Right lung (tissue), 5 donors: ENCODE measurements around the gene TMEM63B. TPM values are rescaled to one million over a fixed set of nuclear protein-coding genes. Genes with fewer than 3 reads are reported as not detected.
"Not testable (repeated sequence)": the region's sequence is repeated elsewhere in the genome, so short reads cannot be mapped to it uniquely, and the experiment has no call there.

Source experiments
- DNase-seq, 2 donors: peaks; one replicate each; pipeline ENCODE4 v3.0.0-alpha.2; 2013
- polyA plus RNA-seq, 5 donors: library from polyadenylated mRNA; unstranded; fragments of 120-200 nt; gene quantifications; one replicate each; pipeline versions ENCODE4 v1.2.1 to v1.2.3, GENCODE V29; 2013; ENCODE audit warnings: inconsistent platforms in 1 of 5, low replicate concordance in 1 of 5; ENCODE audit not compliant: insufficient read length in 5 of 5, insufficient read depth in 1 of 5

Gene TMEM63B
- polyA plus RNA-seq, 5 donors = 26.0 to 38.2 (median 29.5) TPM

DNA sequence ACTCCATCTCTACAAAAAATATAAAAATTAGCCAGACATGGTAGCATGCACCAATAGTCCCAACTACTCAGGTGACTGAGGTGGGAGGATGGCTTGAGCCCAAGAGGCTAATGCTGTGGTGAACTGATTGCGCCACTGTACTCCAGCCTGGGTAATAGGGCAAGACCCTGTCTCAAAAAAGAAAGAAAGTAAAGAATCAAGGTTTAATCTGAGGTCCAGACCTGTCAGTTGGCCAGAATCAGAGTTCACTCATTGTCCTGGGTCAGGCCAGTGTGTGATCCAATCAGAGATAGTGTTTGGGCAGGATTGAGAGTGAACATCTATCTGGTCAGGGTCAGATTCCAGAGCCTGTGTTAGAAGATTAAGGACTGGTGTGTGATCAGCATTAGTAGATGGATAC, 15.5 kb downstream of the TMEM63B start:
- no peak for DNase-seq

DNA sequence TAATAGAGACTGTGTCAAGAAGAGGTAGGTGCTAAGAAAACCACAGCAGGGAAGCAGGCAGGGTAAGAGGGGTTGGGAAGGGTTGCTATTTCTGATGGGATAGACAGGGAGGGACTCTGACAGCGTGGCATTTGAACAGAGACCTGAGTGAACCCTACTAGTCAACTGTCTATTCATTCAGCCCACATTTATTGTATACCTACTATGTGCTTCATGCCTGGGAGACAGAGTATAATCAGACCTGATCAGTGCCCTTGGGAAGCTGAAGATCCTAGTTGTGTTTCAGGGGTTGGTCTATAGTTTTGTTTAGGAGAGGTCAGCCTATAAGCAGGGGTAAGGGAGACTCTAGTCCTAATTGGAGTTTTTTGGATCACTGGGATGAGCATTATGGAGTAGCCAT, 16.4 kb downstream of the TMEM63B start:
- no peak for DNase-seq

DNA sequence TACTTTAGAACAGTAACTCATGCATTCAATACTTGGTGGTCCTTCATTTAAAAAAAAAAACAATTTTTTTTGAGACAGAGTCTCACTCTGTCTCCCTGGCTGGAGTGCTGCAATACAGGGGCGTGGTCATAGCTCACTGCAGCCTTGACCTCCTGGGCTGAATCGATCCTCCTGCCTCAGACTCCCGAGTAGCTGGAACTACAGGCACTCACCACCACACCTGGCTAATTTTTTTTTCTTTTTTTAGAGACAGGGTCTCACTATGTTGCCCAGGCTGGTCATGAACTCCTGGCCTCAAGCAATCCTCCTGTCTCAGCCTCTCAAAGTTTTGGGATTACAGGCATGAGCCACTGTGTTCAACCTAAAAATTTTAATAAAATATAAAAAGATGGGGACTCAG, 17.2 kb downstream of the TMEM63B start:
- DNase-seq = not testable (repeated sequence)

DNA sequence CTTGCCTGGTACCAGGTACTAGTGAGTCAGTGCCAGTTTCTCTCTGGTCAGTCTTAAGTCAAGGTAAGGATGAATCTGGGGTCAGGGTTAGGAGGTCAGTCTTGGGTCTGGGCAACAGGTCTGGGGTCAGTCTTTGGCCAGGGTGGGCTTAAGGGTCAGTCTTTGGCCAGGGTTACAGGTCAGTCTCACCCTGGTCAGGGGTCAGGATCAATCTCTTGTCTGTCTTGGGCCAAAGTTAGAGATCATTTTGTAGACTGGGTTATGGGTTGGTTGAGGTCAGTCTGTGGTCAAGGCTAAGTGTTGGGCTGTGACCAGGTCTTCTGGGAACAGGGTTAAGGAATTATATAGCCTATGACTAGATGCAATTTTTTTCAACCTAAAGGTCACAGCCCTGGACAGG, 18.5 kb downstream of the TMEM63B start:
- no peak for DNase-seq

DNA sequence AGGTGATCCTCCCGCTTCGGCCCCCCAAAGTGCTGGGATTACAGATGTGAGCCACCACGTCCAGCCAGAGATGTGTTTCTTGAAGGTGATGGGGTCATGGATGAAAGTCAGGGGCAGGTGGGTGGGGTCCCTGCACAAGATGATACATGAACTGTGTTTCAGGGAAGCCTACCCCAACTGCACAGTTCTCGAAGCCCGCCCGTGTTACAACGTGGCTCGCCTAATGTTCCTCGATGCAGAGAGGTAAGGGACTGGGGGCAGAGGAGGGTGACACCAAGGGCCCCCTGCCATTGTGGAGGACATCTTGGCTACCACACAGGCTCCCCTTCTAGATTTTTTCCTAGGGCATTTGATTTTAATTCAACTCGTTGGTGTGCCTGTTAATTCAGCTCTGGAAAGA, 19.3 kb downstream of the TMEM63B start:
- DNase-seq = no peak

DNA sequence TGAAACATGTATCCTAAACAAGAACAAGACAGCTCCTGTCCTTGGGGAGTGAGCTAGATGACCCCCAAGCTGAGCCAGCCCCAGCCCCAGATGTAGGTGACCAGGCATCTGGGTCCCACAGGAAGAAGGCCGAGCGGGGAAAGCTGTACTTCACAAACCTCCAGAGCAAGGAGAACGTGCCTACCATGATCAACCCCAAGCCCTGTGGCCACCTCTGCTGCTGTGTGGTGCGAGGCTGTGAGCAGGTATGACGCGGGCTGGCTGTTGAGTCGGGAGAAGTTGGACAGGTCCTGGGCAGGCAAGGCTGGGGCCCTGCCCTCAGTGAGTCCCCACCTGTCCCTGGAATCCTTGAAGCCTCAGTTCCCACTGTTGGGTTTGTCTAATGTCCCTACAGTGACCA, 19.9 kb downstream of the TMEM63B start:
- no peak for DNase-seq

DNA sequence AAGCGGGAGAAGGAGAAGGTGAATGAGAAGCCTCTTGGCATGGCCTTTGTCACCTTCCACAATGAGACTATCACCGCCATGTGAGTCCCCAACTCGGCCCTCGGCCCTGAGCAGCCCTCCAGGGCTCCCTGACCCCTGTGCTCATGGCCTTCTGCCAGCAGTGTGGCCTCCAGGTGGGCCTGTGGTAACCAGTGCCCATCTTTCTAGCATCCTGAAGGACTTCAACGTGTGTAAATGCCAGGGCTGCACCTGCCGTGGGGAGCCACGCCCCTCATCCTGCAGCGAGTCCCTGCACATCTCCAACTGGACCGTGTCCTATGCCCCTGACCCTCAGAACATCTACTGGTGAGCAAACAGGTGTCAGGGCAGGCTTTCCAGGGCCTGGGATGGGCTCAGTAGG, 21.0 kb downstream of the TMEM63B start:
- DNase-seq = no peak

DNA sequence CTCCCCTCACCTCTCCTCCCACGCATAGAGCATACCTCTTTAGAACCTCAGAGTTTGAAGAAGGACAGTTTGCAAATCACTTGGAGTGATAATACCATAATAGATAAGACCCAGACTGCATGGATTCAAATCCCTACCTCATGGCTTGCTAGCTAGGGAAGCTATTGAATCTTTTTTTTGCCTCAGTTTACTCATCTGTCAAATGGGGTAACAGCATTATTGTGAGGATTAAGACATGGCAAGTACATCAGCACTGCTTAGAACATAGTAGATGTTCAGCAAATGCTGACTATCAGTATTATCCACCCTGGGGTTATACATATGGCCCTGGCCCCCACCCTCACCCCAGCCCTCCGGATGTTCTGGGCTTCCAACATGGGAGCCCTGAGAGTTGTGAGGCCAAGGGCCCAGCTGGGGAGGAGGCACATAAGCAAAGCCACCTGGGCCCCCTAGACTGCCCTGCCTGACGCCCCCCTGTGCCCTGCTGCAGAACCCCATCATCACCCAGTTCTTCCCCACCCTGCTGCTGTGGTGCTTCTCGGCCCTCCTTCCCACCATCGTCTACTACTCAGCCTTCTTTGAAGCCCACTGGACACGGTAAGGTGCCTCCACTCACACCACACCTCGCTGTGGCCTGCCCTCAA, 22.1 kb downstream of the TMEM63B start:
- DNase-seq = no peak

DNA sequence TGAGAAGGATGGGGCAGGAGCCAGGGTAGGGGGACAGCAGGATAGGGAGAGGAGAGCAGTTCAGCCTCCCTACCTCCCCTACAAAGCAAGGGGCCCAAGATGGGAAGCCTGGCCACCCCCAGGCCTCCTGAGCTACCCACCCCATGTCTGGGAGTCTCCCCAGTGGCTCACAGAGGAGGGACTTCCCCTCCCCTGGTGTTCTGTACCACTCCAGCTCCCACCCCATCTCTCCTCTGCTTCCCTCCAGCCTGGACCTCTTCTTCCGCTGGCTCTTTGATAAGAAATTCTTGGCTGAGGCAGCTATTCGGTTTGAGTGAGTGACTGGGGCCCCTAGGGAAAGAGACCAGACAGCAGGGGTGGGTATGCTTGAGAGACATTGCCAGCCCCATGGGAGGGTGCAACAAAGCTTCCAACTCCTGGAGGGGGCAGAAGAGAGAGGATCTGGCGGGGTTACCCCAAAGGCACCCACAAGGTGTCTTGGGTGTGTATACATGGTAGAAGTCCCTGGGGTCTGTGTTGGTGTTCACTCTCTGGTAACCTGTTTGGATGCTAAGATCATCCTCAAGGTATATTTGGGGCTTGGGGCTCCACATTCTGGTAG, 23.1 kb downstream of the TMEM63B start:
- DNase-seq = no peak

DNA sequence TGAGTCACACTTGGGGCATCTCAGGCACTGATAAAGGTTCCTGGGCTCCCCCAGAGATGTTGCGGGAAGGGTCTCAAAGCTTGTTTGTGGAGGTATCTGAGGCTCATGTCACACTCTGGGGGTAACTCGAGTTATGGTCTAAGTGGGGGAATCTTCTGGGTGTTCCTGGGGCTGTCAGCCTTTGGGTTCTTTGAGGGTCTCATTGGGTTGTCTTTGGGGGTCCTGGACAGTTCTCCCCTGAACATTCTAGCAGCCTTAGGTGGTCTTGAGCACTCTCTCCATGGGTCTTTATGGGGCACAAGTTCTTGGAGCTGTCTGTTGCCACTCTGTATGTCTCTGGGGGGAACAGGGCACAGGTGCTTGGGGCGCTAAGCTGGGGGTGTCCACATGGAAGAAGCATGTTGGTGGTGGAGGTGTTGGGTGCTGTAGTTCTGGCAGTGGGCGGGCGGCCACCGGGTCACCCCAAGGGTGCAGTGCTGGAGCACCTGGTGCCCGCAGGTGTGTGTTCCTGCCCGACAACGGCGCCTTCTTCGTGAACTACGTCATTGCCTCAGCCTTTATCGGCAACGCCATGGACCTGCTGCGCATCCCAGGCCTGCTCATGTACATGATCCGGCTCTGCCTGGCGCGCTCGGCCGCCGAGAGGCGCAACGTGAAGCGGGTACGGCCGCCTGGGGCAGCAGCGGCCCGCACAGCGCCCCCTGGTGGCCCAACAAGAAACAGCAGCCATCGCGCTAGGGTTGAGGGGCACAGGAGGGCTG, 24.2 kb downstream of the TMEM63B start:
- peak; percentile 50 to 58 for DNase-seq

DNA sequence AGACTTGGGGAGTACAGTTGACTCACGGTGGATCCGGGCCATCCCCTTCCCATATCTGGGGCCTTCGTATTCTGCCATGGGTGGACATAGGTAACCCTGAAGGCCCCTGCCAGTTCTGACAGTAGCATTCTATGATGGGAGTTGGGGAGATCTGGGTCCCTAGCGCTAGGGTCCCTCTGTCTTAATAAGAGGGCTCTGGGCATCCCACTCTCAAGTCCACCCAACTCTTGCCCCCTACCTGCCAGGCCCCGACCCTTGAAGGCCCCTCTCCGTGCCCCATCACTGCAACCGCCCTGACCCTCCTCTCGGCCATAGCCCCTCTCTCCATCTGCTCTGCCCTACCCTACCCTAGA, 24.7 kb downstream of the TMEM63B start:
- DNase-seq = no peak

DNA sequence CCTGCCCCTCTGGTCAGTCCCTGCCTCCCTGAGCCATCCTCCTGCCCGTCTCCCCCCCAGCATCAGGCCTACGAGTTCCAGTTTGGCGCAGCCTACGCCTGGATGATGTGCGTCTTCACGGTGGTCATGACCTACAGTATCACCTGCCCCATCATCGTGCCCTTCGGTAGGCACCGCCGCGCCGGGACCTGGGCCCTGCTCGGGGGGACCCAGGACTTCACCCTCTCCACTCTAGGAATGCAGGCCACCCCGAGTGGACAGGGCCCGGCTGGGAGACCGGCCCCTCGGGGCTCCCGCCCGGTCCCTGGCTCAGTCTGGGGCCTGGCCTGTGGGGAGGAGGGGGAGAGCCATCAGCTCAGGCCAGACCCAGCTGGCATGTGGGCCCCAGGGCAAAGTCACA, 25.2 kb downstream of the TMEM63B start:
- no peak for DNase-seq

DNA sequence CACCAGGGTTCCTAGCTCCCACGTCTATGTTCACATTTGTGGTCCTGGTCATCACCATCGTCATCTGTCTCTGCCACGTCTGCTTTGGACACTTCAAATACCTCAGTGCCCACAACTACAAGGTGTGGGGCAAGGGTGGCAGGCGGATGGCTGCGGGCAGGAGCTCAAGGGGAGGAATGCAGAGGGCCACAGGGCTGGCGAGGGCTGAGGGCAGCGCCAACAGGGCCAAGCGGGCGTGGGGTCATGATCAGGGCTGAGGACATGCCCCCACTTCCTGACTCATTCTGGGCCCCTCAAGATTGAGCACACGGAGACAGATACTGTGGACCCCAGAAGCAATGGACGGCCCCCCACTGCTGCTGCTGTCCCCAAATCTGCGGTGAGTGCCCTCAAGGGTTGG, 26.7 kb downstream of the TMEM63B start:
- no peak for DNase-seq

DNA sequence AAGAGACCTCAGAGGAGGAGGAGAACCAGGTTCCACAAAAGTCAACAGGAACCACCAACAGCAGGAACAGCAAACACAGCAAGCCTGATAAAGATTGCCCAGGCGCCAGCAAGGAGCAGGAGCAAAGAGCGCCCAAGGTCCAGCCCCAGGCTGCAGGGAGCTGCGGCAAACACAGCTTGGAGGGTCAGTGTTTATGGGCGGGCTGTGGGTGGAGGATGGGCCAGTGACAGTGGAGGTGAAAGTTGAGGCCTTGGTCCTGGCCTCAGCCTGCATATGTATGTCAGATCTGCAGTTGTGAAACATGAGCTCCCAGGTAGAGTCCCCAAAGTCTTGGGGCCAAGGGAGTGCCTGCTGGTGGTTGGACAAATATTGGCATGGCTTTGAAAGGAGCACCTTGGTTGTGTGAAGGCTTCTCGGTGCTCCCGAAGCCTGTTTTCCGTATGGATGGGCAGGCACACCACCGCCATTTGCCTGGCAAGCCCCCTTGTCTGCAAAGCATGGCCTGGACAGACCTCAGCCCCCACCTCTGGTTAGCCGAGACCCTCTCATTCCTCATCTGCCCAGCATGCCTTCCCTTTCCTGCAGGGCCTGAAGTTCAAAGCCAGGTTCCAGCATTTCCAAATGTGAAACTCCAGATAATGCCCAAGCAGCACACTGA, 29.3 kb downstream of the TMEM63B start:
- no peak for DNase-seq

DNA sequence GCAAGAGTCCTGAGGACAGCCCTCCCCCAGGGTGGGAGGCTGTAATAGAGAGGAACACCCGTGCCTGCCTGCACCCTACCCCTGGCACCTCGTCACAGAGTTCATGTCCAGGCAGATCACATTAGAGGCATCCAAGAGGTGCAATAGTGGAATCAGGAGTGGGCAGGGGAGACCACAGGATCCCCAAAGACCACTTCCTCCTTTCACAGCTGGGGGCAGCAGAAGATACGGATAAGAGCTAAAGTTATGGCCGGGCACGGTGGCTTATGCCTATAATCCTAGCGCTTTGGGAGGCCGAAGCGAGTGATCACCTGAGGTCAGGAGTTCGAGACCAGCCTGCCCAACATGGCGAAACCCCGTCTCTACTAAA, 29.8 kb downstream of the TMEM63B start:
- no peak for DNase-seq

DNA sequence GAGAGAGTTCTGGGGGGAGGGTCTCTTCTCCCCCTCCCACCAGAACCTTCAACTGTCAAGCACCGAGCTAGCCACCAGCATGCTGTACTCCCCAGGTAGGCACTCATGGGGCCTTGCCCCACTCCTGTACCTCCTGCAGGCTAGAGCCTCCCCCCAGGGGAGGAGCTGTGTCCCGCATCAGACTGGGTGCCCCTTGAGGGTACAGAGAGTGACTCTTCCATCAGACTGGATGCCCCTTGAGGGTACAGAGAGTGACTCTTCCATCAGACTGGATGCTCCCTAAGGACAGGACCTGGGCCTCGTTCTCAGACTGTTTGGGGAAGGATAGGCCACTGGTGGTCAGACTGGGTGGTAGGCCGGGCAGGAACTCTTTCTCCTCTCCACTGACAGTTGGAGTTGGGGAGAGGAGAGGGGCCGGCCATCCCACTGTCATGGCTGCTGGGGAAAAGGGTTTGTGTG, 31.4 kb downstream of the TMEM63B start, which contains the start of gene CAPN11:
Gene CAPN11 (plus strand): TSS at position 51 of the 459 bp plus-strand sequence. CDS start 29 bp downstream, at position 80.
- DNase-seq = no peak

DNA sequence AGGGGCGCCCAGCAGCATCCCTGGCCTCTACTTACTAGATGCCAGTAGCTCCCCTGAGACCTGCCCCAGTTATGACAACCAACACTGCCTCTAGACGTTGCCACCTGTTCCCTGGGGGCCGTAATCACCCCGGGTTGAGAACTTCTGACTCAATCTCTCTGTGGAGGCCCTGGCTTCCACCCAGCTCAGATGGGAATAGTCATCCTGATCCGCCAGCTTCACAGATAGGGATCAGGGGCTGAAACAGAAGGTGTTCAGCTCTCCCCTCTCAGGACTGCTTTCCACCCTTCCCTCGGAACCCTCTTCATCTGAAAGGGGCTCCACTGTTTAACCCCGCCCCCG, 34.6 kb downstream of the TMEM63B start:
- DNase-seq = no peak

DNA sequence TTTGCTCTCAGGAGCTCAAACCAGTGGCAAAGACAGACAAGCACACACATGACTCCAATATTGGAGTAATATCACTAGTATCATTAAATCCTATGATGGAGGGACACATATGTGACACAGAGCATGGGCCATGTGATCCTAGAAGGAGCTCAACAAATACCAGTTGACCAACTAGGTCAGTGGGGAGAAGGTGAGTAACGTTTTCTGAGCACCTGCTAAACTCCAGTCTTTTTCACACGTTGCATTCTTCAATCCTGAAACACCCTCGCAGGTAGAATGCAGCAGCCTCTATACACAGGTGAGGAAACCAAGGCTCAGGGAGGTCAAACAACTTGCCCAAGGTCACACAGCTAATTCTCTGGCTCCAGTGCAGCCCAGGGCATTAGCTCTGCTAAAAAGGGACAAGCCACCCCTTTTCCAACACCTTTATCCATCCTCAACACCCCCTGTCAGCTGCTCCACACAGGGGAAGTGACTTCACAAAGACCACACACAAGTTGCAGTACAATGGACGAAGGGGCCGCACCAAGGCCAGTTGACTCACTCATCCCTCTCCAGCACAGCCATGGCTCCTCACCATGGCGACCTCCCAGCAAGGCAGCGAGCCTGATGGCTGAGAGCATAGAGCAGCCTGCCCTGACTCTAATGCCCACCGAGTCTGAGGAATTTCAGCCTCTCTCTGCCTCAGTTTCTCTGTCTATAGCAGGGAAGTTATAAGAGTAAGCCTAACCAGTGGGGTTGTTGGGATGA, 35.7 kb downstream of the TMEM63B start:
- no peak for DNase-seq

DNA sequence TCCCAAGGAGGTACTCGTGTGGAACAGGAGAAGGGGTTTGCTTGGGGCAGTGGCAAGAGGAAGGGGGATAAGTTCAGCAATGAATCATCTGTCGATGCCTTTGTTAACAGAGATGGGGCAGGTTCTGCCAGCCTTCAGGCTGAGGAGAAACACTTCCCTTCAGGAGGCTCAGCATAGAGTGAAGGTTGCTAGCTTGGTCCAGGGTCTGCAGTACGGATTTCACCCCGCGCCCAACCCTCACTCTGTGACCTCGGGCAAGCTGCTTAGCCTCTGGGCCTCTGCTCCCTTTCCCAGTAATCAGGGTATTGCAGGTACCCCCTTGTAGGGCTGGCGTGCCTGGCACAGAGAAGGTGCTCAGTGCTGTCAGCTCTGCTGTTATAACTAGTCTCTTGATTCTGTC, 38.8 kb downstream of the TMEM63B start:
- DNase-seq = no peak

DNA sequence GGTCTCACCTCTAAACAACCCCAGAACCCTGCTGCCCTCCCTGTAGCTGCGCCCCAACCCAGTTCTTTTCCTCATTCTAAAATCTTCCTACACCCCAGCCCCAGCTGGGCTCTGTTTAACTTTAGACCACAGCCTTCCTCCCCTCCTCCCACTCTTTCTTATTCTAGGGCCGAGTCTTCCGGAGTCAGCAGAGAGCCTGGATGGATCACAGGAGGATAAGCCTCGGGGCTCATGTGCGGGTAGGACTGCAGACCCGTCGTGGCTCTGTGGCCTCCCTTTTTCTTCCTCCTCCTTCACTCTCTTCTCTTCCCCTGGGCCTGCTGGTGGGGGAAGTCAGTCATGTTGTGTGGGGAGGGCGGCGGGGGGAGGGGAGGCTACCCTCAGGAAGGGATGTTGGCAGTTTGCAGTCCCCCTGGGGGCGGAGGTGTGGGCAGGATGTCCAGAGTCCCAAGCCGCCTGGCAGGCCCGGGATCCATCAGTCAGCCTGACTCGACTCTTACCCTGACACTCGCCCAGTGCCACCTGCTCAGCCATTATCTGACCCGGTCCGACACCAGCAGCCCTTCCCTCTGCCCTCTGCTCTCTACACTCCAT, 39.3 kb downstream of the TMEM63B start:
- DNase-seq = no peak

DNA sequence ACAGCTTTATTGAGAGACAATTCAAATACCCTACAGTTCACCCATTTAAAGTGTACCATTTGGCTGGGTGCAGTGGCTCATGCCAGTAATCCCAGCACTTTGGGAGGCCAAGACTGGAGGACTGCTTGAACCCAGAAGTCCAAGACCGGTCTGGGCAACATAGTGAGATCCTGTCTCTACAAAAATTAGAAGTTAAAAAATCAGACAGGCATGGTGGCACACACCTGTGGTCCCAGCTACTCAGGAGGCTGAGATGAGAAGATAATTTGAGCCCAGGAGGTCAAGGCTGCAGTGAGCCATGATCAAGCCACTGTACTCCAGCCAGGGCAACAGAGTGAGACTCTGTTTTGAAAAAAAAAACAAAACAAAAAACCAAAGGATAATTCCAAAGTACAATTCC, 40.2 kb downstream of the TMEM63B start:
- DNase-seq = no peak

DNA sequence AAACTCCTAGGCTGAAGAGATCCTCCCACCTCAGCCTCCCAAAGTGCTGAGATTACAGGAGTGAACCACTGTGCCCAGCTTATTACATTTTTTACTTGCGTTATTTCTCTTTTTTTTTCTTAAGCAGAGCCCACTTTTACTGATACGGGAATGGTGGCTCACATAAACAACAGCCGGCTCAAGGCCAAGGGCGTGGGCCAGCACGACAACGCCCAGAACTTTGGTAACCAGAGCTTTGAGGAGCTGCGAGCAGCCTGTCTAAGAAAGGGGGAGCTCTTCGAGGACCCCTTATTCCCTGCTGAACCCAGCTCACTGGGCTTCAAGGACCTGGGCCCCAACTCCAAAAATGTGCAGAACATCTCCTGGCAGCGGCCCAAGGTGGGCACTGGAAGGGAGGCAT, 41.8 kb downstream of the TMEM63B start:
- DNase-seq = no peak
